HG03280 (cell line): ENCODE results near the gene PACSIN3.

Experiments
- ATAC-seq: cut with Tn5 transposase; IDR thresholded peaks from one replicate; pipeline ENCODE4 v1.9.1; 2021; ENCODE audit warnings: mild to moderate bottlenecking, moderate library complexity; ENCODE audit not compliant: unreplicated experiment

Gene PACSIN3

DNA sequence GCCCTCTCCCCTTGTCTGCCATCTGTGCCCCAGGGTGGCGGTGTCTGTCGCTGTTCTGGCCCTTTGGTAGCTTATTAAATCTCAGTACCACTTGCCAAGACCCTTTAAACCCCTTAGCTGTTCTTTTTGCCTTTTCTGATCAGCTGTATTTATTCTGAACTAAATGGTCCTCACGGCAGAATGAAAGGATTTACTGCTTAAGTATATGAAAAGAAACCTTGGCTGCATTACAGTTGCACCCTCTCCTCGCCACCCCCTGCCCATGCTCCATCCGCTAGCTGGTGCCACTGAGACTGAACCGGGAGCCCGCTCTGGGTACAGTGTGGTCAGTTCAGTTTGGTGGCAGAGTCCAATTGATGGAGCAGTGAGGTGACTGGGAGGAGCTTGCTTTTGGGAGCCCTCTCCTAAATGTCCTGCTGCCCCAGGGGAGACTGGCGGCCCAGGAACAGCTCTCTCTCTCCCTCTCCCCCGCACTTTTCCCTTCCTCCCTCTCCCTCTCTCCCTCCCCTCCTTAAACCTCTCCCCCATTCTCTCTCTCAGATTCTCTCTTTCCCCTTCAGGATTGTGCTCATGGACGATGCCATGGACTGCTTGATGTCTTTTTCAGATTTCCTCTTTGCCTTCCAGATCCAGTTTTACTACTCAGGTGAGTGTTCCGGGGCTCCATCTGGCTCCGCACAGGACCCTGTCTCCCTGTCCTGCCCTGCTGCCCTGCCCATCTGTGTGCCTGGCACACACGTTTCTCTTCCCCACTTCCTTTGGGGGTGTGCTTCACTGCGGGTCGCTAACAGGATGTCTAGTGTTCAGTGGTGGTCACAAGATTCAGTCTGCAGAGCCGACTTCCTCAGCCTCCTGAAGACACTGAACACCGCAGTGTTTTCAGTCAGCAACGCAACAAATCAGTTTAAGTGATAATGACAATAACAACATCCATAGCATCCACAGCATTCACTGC lies 31.3 kb downstream of the PACSIN3 start:
- no peak for ATAC-seq

DNA sequence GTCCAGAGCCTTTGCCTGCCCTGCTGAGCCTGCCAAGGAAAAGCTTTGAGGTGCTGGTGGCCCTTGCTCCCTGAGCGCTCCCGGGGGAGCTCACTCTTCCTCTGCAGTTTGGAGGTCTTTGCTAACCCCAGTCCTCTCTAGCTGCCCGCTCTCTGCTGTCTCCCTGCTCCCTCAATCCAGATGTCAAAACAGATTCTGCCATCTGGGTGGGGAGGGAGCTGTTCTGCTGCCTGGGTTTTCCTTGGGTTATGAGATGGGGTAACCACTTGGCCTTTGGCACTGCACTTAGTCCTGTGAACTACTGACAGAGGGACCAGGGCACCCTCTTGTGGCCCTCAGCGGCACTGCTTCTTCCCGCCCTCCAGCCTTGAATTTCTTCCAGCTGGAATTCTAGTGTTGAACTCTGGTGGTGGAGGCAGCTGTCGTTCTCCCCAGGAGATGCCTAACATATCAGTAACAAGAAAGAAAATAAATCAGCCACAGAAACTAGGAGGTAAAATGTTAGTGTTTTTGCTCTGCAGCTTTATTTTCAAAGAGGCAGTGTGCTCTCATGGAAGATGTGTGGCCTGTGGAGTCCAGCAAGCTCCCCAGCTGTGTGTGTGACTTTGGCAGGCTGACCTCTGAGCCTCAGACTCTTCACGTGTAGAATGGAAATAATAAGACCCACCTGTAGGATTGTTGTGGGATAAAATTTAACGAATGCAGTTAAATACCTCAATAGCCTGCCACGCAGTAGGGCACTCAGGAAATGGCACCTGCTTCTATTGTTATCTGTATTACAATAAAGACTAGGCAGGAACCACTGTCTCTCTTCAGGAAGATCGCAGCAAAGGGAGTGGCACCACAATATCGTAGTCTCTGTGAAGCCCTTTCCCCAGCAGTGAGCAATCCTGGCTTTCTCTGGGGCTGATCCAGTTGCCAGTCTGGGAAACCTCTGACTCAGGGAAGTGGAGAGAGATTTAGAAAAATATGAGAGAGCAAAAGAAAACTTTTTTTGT lies 33.0 kb downstream of the PACSIN3 start:
- ATAC-seq, result no peak

- no peak for ATAC-seq
Observed at GRCh38 chr11:47152126-47152952, 33.9 kb downstream of the PACSIN3 start.

- no peak for ATAC-seq
Observed at GRCh38 chr11:47149782-47150181, 36.5 kb downstream of the PACSIN3 start.

DNA sequence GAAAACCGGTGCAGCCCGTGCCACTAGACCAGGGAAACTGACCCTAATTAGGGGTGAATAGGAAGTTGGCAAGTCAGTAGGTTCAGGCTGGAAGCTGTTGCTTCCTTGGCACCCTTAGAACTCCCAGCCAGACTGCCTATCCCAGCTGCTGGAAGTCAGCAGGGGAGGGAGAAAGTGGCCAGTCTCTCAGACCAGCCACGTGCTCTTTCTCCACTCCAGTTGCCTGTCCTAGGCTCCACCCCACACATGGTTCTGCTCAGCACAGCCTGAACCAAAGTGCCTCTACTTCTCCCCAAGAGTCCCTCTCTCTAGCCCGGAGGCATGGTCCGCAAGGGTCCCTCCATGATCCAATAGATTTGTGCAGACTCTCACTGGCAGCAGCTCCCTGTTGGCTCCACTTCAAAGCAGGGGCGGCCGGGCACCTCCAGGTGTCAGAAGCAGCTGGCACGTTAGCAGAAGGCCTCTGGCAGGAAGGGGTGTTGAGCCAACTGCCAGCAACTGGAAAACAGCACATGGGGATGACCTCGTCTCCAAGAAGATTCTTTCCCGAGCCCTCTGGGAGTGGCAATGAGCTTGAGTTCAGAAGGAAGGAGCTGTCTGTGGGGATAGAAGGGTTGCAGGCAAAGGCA lies 37.2 kb downstream of the PACSIN3 start:
- no peak for ATAC-seq

GRCh38 chr11:47148270-47148669 lies 38.0 kb downstream of the PACSIN3 start:
- ATAC-seq, result no peak

DNA sequence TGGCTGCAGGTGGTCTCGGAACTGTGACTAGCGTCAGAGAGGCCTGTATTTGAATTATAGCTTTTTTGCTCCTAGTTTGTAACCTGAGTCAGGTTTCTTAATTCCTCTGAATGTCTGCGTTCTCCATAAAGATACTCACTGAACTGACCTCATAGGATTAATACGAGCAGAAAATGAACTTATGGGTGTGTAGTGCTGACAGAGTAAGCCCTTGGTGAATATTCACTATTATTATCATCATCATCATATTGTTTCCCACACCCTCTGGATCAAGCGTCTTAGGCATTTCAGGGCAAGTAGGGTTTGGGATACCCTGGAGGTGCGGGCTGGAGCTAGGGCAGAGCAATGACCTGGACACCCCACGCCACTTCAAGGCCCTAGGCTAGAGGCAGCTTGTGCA lies 38.6 kb downstream of the PACSIN3 start:
- ATAC-seq, result no peak

DNA sequence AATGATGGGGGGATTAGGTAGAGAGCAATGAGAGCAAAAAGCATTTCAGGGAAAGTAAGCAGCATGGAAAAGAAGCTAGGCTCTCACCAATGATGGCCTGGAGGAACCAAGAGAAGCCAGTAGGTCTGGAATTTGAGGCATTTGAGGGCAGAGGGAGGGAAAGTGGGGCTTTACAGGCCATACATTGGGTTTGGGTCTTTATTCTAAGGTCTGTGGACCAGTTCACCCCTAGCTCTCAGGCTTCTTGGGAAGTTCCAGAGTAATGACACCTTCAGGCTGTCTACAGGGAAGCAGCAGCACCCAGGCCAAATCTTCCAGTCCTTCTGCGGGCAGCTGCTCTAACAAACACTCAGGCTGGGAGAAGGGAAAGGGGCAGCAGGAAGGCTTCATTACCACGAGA lies 39.0 kb downstream of the PACSIN3 start:
- no peak for ATAC-seq

DNA sequence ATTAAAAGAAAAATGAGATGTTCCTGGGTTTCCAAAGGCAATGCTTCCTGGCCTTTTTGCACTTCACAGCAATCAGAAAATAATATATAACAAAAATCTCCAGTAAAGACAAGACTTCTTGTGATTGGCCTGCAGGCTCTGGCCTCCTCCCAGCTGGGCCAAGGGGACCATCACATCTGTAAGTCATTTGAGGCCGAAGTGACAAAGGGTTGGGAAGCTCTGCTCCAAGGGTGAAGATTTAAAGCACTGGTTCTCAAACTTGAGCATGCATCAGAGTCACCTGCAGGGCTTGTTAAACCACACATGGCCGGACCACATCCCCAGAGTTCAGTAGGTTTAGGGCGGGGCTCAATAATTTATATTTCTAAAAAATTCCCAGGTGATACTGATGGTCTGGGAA lies 41.7 kb downstream of the PACSIN3 start:
- no peak for ATAC-seq

DNA sequence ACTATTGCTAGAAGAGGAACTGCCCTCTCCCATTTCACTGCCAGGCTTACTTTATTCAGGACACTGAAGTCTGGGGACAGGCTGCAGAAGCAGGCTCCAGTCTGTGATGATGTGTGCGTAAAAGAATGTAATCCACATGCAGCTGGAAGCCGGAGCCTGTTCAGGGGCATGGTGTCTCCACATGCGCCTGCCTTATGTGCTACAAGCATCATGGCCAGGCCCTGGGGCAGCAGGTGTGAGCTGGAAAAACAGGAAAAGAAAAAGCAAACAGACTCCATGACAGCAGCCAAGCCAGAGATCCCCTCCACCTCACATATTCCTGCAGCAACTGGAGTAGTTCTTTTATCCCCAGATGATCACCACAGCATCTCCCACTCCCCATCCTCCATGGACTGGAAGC lies 42.9 kb downstream of the PACSIN3 start:
- no peak for ATAC-seq

- ATAC-seq, result no peak
Observed at GRCh38 chr11:47139878-47140277, 46.4 kb downstream of the PACSIN3 start.

- no peak for ATAC-seq
Observed at GRCh38 chr11:47137476-47137875, 48.8 kb downstream of the PACSIN3 start.

DNA sequence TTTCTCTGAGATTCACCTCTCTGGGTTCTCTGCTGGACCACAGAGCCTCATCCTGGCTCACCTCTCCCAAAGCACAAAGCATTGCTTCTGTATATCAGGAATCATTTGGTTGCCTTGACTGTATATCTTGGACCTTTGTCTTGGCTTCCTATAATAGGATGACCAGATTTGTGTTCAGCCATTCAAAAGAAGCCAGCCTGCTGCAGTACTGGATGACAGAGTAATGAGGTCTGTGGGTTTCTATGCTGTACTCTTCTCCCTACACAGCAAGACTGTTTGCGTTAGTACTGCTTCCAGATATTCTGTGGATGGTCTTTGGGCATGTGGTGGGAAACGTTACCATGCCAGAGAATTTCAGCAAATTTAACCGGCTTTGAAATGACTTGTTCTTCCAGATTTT lies 49.3 kb downstream of the PACSIN3 start:
- ATAC-seq, result no peak

- no peak for ATAC-seq
Observed at GRCh38 chr11:47136327-47136726, 49.9 kb downstream of the PACSIN3 start.

- ATAC-seq, result no peak
Observed at GRCh38 chr11:47132981-47133380, 53.3 kb downstream of the PACSIN3 start.

DNA sequence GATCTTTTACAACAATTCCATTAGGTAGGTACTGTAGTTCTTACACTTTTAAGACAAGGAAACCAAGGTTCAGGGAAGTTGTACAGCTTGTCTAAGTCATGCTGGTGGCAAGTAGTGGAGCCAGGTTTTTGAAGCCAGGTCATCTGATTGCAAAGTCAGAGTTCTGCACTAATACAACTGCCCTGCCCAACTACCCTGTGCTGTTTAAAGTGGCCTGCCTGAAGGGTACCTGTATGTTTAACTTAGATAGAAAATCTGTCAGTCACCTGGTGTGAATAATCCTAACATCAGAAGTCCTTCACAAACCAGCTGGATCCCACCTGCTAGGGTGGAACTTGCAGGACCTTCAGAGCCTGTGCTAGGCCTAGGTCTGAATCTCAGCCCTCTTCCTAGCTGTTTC lies 53.7 kb downstream of the PACSIN3 start:
- ATAC-seq, result no peak

GRCh38 chr11:47131136-47131535 lies 55.1 kb downstream of the PACSIN3 start:
- no peak for ATAC-seq

DNA sequence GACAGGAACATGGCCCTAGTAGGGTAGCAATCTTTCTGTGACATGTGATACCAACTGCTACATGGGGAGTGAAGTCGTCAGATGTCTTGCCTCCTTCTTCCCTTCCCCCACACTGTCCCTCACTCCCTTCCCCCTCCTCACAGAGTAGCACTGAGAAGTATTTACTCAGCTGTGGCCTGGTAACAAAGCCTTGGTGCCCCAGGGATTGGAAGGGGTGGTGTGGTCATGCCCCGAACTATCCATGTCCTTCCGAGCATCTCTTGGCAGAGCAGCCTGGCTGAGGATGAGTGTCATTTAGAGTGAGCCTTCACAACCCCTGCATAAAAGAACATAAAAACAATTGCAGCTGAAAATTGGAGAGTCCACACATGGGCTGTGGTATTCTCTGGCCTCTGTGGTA lies 55.7 kb downstream of the PACSIN3 start:
- ATAC-seq, result no peak
